ENCODE results near the gene SOD3. TPM values are rescaled to one million over a fixed set of nuclear protein-coding genes. Genes with fewer than 3 reads are reported as not detected.

Gene SOD3
- total and polyA plus RNA-seq, 2 of the 8 experiments (the other 6 are each of a cell fraction or from before 2014, with no cell fraction given), result 4.9 TPM

DNA sequence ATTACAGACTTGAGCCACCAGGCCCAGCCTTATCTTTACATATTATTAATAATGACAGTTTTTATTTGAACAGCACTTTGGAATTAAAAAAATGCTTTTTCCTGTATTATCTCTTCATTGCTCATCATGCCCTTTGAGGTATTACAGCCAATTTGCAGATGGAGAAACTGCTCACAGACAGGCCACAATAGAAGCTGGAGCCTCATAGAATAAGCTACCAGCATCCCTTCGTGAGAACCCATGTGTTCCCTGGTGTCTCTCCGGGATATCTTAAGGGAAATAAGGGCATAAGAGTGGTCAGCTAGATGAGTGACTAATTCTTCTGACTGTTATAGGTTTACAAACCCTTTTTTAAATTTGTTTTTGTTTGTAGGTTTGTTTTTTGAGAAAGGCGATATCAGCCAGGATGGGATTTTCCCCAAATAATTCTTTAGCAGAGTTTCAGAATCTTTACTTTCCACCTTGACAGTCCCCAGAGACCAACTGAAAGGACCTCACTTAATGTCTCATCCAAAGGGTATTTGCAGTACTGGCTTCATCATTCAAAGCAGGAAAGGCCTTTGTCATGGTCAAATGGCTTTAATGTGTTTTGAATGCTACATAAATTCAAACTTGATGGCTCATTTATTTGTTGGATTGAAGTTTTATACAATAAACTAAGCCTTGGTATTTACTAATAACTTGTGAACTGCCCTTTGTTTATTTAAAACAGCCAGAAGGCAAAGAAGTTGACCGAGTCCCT lies 48.0 kb upstream of the SOD3 start:
- no peak overlapping the region for H2AK5ac ChIP-seq (ENCODE audit: low read depth, low read length)
- H3K27me3 ChIP-seq (replicated peaks in 1 of 4; ENCODE audit: control insufficient read depth in 3 of 4, extremely low read depth in 1 of 4, insufficient read depth in 3 of 4, low read length in 3 of 4), result no peaks in the 10 kb centered on the region
- H4K20me1 ChIP-seq (replicated peaks in 1 of 2; ENCODE audit: control insufficient read depth in 1 of 2, insufficient read depth in 2 of 2, low read length in 2 of 2), result no peaks in the 10 kb centered on the region
- no peak overlapping the region for H2BK20ac ChIP-seq (ENCODE audit: low read length)
- no peak overlapping the region for H3K4me3 ChIP-seq (ENCODE audit: extremely low read depth in 1 of 4, insufficient read depth in 2 of 4, low read depth in 3 of 4, low read length in 4 of 4)
- H3K23me2 ChIP-seq (ENCODE audit: low read depth, low read length), result no peaks in the 10 kb centered on the region
- H4K5ac ChIP-seq (ENCODE audit: insufficient read length, low read depth, low read length), result no peak overlapping the region
- POLR2A ChIA-PET (ENCODE audit: partially characterized antibody), result no interaction called here
- H3K79me1 ChIP-seq (ENCODE audit: low read depth, low read length), result no peaks in the 10 kb centered on the region
- no peak overlapping the region for H2BK15ac ChIP-seq (ENCODE audit: low read length)
- H3K18ac ChIP-seq (ENCODE audit: extremely low read depth, low read length), result no peak overlapping the region
- CTCF ChIA-PET (ENCODE audit: partially characterized antibody), result interaction anchor here (0.6 to 1.1 kb wide), 2 partner anchors 23 to 46 kb away, joined by 3 read pairs; no protein-coding TSS in a partner anchor
- H4K91ac ChIP-seq (replicated peaks; ENCODE audit: insufficient read length, low read length), result no peak overlapping the region
- H2BK5ac ChIP-seq (ENCODE audit: low read depth, low read length), result no peak overlapping the region
- no peak overlapping the region for H4K8ac ChIP-seq (ENCODE audit: extremely low read depth, insufficient read depth, low read length)
- H3K23ac ChIP-seq (ENCODE audit: insufficient read length), result no peak overlapping the region
- no peak overlapping the region for H2BK12ac ChIP-seq (ENCODE audit: low read depth, low read length)
- WGBS, 2 experiments (ENCODE audit: extremely low coverage in 1 of 2, insufficient coverage in 1 of 2, insufficient read length in 1 of 2, insufficient replicate concordance in 2 of 2, low coverage in 1 of 2, low lambda C conversion rate in 2 of 2, missing lambda C conversion rate in 1 of 2), result 89% methylated on average over 4 of the region's 4 CpGs; no CpG with 5 or more reads in 1 of the 2 experiments
- H2AFZ ChIP-seq (ENCODE audit: low read length), result no peak overlapping the region
- H3K4me1 ChIP-seq (replicated peaks in 1 of 4; ENCODE audit: control insufficient read depth in 3 of 4, insufficient read depth in 4 of 4, low read length in 3 of 4), result peaks cover 0 to 4% (median 0%) of the 10 kb centered on the region in 4 experiments; a peak in 2 of 7 replicates
- no peak for DNase-seq (ENCODE audit: low read depth in 1 of 2, low spot score in 2 of 2)
- no peak for TF ChIP-seq TAF7 (optimal IDR thresholded peaks at IDR 0.05; ENCODE audit: borderline replicate concordance, low read depth, low read length)
- no peak for TF ChIP-seq BACH1 (IDR thresholded peaks at IDR 0.05; ENCODE audit: low read length)
- no peak for TF ChIP-seq BRCA1 (IDR thresholded peaks at IDR 0.05; ENCODE audit: low read depth, low read length)
- no peak overlapping the region for H2BK120ac ChIP-seq (replicated peaks; ENCODE audit: low read depth, low read length)
- no peak for FAIRE-seq
- no peaks in the 10 kb centered on the region for H3K9me3 ChIP-seq (ENCODE audit: insufficient read depth in 2 of 2, low read depth in 1 of 2, low read length in 1 of 2)
- no peak overlapping the region for H3K27ac ChIP-seq (ENCODE audit: low read depth, low read length)
- no peaks in the 10 kb centered on the region for H3K36me3 ChIP-seq (ENCODE audit: control insufficient read depth in 2 of 4, insufficient read depth in 4 of 4, low read length in 3 of 4)
- no peak overlapping the region for H3K9ac ChIP-seq (replicated peaks in 1 of 4; ENCODE audit: extremely low read depth in 1 of 4, low read depth in 3 of 4, low read length in 3 of 4)
- no peak overlapping the region for H3K14ac ChIP-seq (ENCODE audit: insufficient read length)
- H3K56ac ChIP-seq (replicated peaks; ENCODE audit: insufficient read length, low read depth, low read length), result no peak overlapping the region
- no peak overlapping the region for H3K4me2 ChIP-seq (ENCODE audit: insufficient read depth in 1 of 2, low read depth in 2 of 2, low read length in 2 of 2)
- no peaks in the 10 kb centered on the region for H3K79me2 ChIP-seq (ENCODE audit: control insufficient read depth in 1 of 2, insufficient read depth in 2 of 2, low read length in 2 of 2)
- no peak overlapping the region for H3K4ac ChIP-seq (replicated peaks; ENCODE audit: insufficient read length, low read depth, low read length)
